Measurements from ENCODE around the gene GIGYF2. TPM values are rescaled to one million over a fixed set of nuclear protein-coding genes. Genes with fewer than 3 reads are reported as not detected.

GIGYF2 gene
- total and polyA plus RNA-seq, 2 of the 13 experiments (the other 11 are each of a cell fraction or from before 2014, with no cell fraction given): 44.9 to 73.5 TPM

DNA sequence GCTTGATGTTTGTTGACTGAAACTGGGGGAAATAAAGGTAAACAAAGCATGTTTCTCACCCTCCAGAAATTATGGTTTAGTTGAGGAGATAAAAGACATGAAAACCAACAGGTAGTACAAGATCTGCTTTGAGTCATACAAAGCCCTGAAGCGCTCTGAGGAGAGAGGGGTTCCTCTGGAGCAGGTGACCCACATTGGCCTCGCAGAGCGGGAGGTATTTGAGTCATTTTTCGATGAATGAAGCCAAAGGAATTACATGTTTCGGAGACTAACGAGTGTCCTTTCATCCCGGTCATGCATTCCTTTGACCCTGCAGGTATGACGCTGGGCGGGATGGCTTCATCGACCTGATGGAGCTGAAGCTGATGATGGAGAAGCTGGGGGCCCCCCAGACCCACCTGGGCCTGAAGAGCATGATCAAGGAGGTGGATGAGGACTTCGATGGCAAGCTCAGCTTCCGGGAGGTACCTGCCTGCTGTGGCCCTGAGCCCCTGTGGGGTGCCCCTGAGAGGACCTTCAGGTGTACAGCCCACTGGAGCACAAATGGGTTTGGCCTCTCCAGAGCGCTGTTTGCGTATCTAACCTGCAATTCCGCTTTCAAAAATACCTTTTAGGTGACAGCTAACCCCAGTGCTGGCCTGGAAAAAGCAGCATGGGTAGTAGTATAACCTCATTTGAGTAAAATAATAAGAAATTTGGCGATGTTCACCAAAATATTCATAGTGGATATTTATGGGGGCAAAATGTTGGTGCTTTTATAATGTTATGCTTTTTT lies 34.5 kb upstream of the GIGYF2 start:
- H3K9ac ChIP-seq (ENCODE audit: insufficient read depth, low read depth, low read length): no peak overlapping the region
- no peak overlapping the region for H3K4me3 ChIP-seq (replicated peaks in 1 of 3; ENCODE audit: insufficient read depth in 1 of 3, low read depth in 2 of 3, low read length in 3 of 3)
- intact Hi-C loops (cut with micrococcal nuclease; ENCODE audit: unreplicated experiment) (no loop called here), in situ Hi-C loops (cut with HindIII; ENCODE audit: extremely low pct_ligation_motif_present, low pct_unique_long_range_greater_than_20kb) (no loop called here)
- no peak overlapping the region for H2AFZ ChIP-seq (ENCODE audit: low read length)
- 81% methylated on average over 16 of the region's 16 CpGs for WGBS (ENCODE audit: low lambda C conversion rate)
- no TSS peak for BruUV-seq (replicated peaks)
- H3K27me3 ChIP-seq (ENCODE audit: control insufficient read depth in 1 of 2, insufficient read depth in 2 of 2, low read length in 2 of 2): no peaks in the 10 kb centered on the region
- TF ChIP-seq ZNF891 (CRISPR knock-in tag; IDR thresholded peaks at IDR 0.05) (no peak), ARHGAP35 (CRISPR knock-in tag; IDR thresholded peaks at IDR 0.05; ENCODE audit: borderline replicate concordance) (no peak)
- 0 out of 2 replicates have a peak, but pooled peaks cover 8% of the 10 kb centered on the region for H3K4me1 ChIP-seq (ENCODE audit: insufficient read depth, low read length)
- no peak for DNase-seq (ENCODE audit: low spot score)
- no peaks in the 10 kb centered on the region for H3K79me2 ChIP-seq (ENCODE audit: insufficient read depth, low read length)
- H3K36me3 ChIP-seq (replicated peaks in 1 of 2; ENCODE audit: control insufficient read depth in 1 of 2, insufficient read depth in 2 of 2, low read length in 2 of 2): no peaks in the 10 kb centered on the region
- POLR2A ChIA-PET: no interaction called here
- H3K27ac ChIP-seq (ENCODE audit: extremely low read length, insufficient read depth, low read length): no peak overlapping the region
- no peak for ATAC-seq
- no peak for FAIRE-seq
- no peaks in the 10 kb centered on the region for H4K20me1 ChIP-seq (ENCODE audit: insufficient read depth, low read length)
- CTCF ChIA-PET (ENCODE audit: low intra/inter-chr PET ratio, low total read pairs): no interaction called here
- H3K9me3 ChIP-seq (ENCODE audit: low read length): no peaks in the 10 kb centered on the region
- no peak overlapping the region for H3K4me2 ChIP-seq (ENCODE audit: low read depth, low read length)

DNA sequence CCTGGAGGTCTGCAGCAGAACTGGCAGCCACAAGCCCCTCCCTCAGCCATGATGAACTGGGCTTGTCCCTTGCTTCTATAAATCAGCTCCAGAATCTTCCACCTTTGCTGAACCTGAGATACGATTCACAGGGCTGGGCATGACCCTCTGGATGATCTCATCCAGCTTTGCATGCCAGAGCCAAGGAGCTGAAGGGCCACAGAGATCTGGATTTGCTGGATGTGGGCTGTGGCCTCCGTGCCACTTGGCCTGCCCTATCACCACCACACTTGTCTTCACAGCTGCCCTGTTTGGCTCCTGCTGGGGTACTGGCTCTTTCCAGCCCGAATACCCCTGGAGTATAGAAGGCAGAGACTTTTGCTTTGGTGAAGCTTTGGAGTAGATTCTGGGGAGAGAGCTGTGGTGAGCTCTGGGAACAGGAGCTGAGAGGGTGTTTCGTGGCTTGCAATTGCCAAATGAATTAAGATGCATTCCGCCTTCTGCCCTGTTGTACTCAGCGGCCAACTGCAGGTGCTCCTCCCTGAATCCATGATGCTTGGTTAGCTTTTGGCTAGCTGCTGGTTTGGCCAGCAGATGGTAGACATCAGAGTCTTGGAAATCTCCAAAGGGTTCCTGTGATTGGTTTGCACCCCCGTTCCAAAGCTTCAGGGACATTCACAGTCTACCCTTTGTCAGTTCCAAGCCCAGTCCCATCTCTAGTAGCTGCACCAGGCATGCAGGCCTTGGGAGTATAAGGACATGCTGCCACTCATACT lies 30.9 kb upstream of the GIGYF2 start:
- no peaks in the 10 kb centered on the region for H3K27me3 ChIP-seq (ENCODE audit: control insufficient read depth in 1 of 2, insufficient read depth in 2 of 2, low read length in 2 of 2)
- H3K36me3 ChIP-seq (replicated peaks in 1 of 2; ENCODE audit: control insufficient read depth in 1 of 2, insufficient read depth in 2 of 2, low read length in 2 of 2): no peaks in the 10 kb centered on the region
- H3K79me2 ChIP-seq (ENCODE audit: insufficient read depth, low read length): no peaks in the 10 kb centered on the region
- no peak overlapping the region for H3K27ac ChIP-seq (ENCODE audit: extremely low read length, insufficient read depth, low read length)
- no peaks in the 10 kb centered on the region for H3K9me3 ChIP-seq (ENCODE audit: low read length)
- ChIA-PET POLR2A (no interaction called here), CTCF (ENCODE audit: low intra/inter-chr PET ratio, low total read pairs) (no interaction called here)
- TF ChIP-seq KLF9 (CRISPR knock-in tag; IDR thresholded peaks at IDR 0.05; ENCODE audit: low read depth): no peak
- TF ChIP-seq ZSCAN30 (CRISPR knock-in tag; IDR thresholded peaks at IDR 0.05): no peak
- no peak for TF ChIP-seq ZNF343 (CRISPR knock-in tag; IDR thresholded peaks at IDR 0.05)
- DNase-seq (ENCODE audit: low spot score) (no peak), ATAC-seq (no peak), FAIRE-seq (no peak)
- no peak overlapping the region for H3K4me2 ChIP-seq (ENCODE audit: low read depth, low read length)
- H2AFZ ChIP-seq (ENCODE audit: low read length): no peak overlapping the region
- no peaks in the 10 kb centered on the region for H4K20me1 ChIP-seq (ENCODE audit: insufficient read depth, low read length)
- H3K9ac ChIP-seq (ENCODE audit: insufficient read depth, low read depth, low read length): no peak overlapping the region
- H3K4me3 ChIP-seq (replicated peaks in 1 of 3; ENCODE audit: insufficient read depth in 1 of 3, low read depth in 2 of 3, low read length in 3 of 3): no peak overlapping the region
- no TSS peak for BruUV-seq (replicated peaks)
- in situ Hi-C loops (cut with HindIII; ENCODE audit: extremely low pct_ligation_motif_present, low pct_unique_long_range_greater_than_20kb) (loop anchor here (5.0 kb wide), 1 partner anchor 59 kb away; no protein-coding TSS in a partner anchor), intact Hi-C loops (cut with micrococcal nuclease; ENCODE audit: unreplicated experiment) (no loop called here)
- 0 out of 2 replicates have a peak, but pooled peaks cover 8% of the 10 kb centered on the region for H3K4me1 ChIP-seq (ENCODE audit: insufficient read depth, low read length)
- 37% methylated on average over 6 of the region's 7 CpGs for WGBS (ENCODE audit: low lambda C conversion rate)
